MM.1S (cell line): ENCODE results near the gene TEAD4.

Experiments
- DNase-seq: peaks from one replicate; pipeline ENCODE4 v3.0.0-alpha.2; 2015
- H2AFZ ChIP-seq: fragments of 300-600 bp; sonication (generic); 2 replicates; pipeline ENCODE4 v1.6.0; 2016; ENCODE audit warnings: antibody characterized with exemption, low read length
- H3F3A ChIP-seq: fragments of 300-600 bp; sonication (generic); 2 replicates; pipeline ENCODE4 v1.6.1; 2016; ENCODE audit warnings: mild to moderate bottlenecking, antibody characterized with exemption, low read length, moderate library complexity, mixed read lengths; ENCODE audit not compliant: insufficient read depth
- H3K27ac ChIP-seq: fragments of 300-600 bp; sonication (generic); 2 replicates; pipeline ENCODE4 v1.5.1; 2016; ENCODE audit warnings: mild to moderate bottlenecking, low read length
- H3K27me3 ChIP-seq: fragments of 300-600 bp; sonication (generic); replicated peaks from 2 replicates; pipeline ENCODE4 v1.6.0; 2016; ENCODE audit warnings: low read length; ENCODE audit not compliant: insufficient read depth
- H3K36me3 ChIP-seq: fragments of 300-600 bp; sonication (generic); replicated peaks from 2 replicates; pipeline ENCODE4 v1.6.1; 2016; ENCODE audit warnings: mild to moderate bottlenecking, low read length, mixed read lengths; ENCODE audit not compliant: insufficient read depth
- H3K4me1 ChIP-seq: fragments of 300-600 bp; sonication (generic); 2 replicates; pipeline ENCODE4 v1.6.1; 2016; ENCODE audit warnings: low read length, mixed read lengths
- H3K4me2 ChIP-seq: fragments of 300-600 bp; sonication (generic); 2 replicates; pipeline ENCODE4 v1.6.0; 2016; ENCODE audit warnings: low read depth, low read length
- H3K4me3 ChIP-seq: fragments of 300-600 bp; sonication (generic); 2 replicates; pipeline ENCODE4 v1.5.1; 2016; ENCODE audit warnings: low read length, mixed read lengths
- H3K79me2 ChIP-seq: fragments of 300-600 bp; sonication (generic); 2 replicates; pipeline ENCODE4 v1.6.1; 2016; ENCODE audit warnings: mixed run types, low read length, mixed read lengths
- H3K9ac ChIP-seq: fragments of 300-600 bp; sonication (generic); 2 replicates; pipeline ENCODE4 v1.6.1; 2016; ENCODE audit warnings: low read length, mixed read lengths
- H3K9me2 ChIP-seq: fragments of 300-600 bp; sonication (generic); replicated peaks from 2 replicates; pipeline ENCODE4 v1.6.1; 2016; ENCODE audit warnings: mild to moderate bottlenecking, low read length, mixed read lengths; ENCODE audit not compliant: insufficient read depth
- H3K9me3 ChIP-seq: fragments of 300-600 bp; sonication (generic); replicated peaks from 2 replicates; pipeline ENCODE4 v1.6.1; 2016; ENCODE audit warnings: mild to moderate bottlenecking, low read length, mixed read lengths; ENCODE audit not compliant: insufficient read depth
- H4K20me1 ChIP-seq: fragments of 300-600 bp; sonication (generic); 2 replicates; pipeline ENCODE4 v1.6.1; 2016; ENCODE audit warnings: mild to moderate bottlenecking, low read length, moderate library complexity, mixed read lengths; ENCODE audit not compliant: insufficient read depth
- EZH2 ChIP-seq: fragments of 300-600 bp; sonication (generic); optimal IDR thresholded peaks from 2 replicates; pipeline ENCODE3; 2017; ENCODE audit warnings: low read depth, mild to moderate bottlenecking, antibody characterized with exemption, low read length, mixed read lengths
- EZH2phosphoT487 ChIP-seq: fragments of 300-600 bp; sonication (generic); IDR thresholded peaks from 2 replicates; pipeline ENCODE4 v1.6.1; 2018; ENCODE audit warnings: antibody characterized with exemption, low read length
- TF ChIP-seq, protein P1 (sequence below): fragments of 300-600 bp; sonication (generic); IDR thresholded peaks from 2 replicates; pipeline ENCODE4 v1.5.1; 2016; ENCODE audit warnings: antibody characterized with exemption, low read length, mixed read lengths

TEAD4 gene

DNA sequence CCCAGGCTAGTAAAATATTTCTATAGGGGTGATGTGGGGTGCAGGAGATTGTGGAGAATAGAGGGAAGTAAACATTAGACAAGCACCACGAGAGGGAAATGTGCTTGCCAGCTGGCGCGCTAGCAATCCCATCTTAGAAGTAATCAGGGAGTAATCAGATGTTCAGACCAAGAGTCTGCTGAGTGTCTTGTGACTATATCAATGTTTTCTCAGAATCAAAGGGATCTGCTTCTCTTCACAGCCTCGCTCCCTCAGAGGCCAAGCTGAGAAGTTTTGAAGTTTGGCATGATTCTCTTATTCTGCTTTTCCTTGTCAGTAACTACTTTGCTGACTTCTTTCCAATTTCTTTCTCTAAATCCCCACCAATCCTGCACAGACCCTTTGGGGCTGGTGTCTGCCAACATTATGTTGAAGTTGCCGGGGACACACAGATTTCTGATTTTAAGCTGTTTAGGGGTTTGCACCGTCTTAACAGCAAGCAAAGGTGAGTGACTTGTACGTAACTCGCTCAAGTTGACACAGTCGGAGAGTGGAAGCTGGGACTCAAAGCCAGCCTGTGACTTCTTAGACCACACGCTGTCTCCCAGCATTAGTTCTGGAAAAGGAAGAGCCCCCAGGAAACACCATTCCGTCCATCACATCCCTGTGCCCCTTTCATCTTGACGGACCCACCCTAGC, 96.0 kb downstream of the TEAD4 start:
- Histone ChIP-seq H3K4me3 (no peak overlapping the region), H2AFZ (no peak overlapping the region), H3K9me3 (no peaks in the 10 kb centered on the region), H3K4me1 (no peaks in the 10 kb centered on the region), H3K9me2 (no peaks in the 10 kb centered on the region), H3K27me3 (peaks cover 16% of the 10 kb centered on the region), H3K27ac (no peak overlapping the region), H4K20me1 (no peaks in the 10 kb centered on the region), H3F3A (no peaks in the 10 kb centered on the region), H3K36me3 (no peaks in the 10 kb centered on the region), H3K9ac (no peak overlapping the region), H3K4me2 (no peak overlapping the region), H3K79me2 (no peaks in the 10 kb centered on the region)
- no peak for TF ChIP-seq EZH2
- TF ChIP-seq EZH2phosphoT487, result no peak
- TF ChIP-seq, protein P1, sequence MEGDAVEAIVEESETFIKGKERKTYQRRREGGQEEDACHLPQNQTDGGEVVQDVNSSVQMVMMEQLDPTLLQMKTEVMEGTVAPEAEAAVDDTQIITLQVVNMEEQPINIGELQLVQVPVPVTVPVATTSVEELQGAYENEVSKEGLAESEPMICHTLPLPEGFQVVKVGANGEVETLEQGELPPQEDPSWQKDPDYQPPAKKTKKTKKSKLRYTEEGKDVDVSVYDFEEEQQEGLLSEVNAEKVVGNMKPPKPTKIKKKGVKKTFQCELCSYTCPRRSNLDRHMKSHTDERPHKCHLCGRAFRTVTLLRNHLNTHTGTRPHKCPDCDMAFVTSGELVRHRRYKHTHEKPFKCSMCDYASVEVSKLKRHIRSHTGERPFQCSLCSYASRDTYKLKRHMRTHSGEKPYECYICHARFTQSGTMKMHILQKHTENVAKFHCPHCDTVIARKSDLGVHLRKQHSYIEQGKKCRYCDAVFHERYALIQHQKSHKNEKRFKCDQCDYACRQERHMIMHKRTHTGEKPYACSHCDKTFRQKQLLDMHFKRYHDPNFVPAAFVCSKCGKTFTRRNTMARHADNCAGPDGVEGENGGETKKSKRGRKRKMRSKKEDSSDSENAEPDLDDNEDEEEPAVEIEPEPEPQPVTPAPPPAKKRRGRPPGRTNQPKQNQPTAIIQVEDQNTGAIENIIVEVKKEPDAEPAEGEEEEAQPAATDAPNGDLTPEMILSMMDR, result no peak
- no peak for DNase-seq

DNA sequence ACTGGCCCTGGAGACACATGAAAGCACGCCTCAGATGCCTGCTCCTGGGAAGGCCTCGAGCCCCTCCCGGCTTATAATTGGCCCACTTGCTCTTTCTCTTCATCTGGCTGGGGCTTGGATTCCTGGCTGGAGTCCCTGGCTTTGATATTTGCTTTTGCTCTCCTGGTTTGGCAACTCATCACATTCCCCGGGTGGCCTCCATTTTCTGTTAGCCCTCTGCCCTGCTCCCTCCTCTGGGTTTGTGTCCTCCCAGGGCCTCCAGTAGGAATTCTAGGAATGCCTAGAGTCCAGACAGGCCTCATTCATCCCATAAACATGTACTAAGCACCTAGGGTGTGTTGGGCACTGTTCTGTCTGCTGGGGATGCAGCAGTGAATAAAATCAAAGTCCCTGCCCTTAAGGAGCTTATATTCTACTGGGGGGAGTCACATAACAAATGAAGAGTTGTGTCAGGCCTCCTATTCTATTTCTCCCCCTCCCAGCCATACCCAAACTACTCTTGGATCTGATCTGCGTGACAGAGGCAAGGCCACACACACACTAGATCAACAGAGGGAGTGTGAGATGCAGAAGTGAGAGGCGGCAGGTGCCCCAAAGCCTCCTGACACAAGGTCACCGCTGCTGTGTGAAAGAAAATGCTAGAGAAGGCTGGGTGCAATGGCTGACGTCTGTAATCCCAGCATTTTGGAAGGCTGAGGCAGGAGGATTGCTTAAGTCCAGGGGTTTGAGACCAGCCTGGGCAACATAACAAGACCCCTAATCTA, 96.7 kb downstream of the TEAD4 start:
- no peaks in the 10 kb centered on the region for H3F3A ChIP-seq
- TF ChIP-seq, protein P1, result no peak
- TF ChIP-seq EZH2phosphoT487, result no peak
- TF ChIP-seq EZH2, result no peak
- H3K4me2 ChIP-seq, result no peak overlapping the region
- no peak overlapping the region for H2AFZ ChIP-seq
- no peaks in the 10 kb centered on the region for H4K20me1 ChIP-seq
- H3K9ac ChIP-seq, result no peak overlapping the region
- H3K79me2 ChIP-seq, result no peaks in the 10 kb centered on the region
- no peak overlapping the region for H3K4me3 ChIP-seq
- H3K9me3 ChIP-seq, result no peaks in the 10 kb centered on the region
- no peak for DNase-seq
- H3K27ac ChIP-seq, result no peak overlapping the region
- no peaks in the 10 kb centered on the region for H3K9me2 ChIP-seq
- peaks cover 20% of the 10 kb centered on the region for H3K27me3 ChIP-seq
- H3K4me1 ChIP-seq, result no peaks in the 10 kb centered on the region
- no peaks in the 10 kb centered on the region for H3K36me3 ChIP-seq

DNA sequence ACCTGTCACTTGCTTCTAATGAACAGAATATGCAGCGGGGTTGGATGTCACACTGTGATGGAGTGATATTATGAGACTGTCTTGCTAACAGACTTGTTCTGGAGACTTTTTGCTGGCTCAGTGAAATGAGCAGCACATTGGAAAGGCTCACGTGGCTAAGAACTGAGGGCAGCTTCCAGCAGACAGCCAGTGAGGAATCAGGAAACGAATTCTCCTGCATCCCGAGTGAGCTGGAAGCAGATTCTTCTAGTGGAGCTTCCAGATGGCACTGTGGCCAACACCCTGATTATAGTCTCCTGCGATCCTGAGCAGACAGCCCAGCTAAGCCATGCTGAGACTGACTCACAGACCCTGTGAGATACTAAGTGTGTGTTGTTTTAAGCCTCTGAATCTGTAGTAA, 101.9 kb downstream of the TEAD4 start:
- TF ChIP-seq EZH2 (no peak), EZH2phosphoT487 (no peak)
- TF ChIP-seq, protein P1, result no peak
- no peak for DNase-seq
- Histone ChIP-seq H3K27ac (no peak overlapping the region), H3K9me2 (no peaks in the 10 kb centered on the region), H3K4me3 (no peak overlapping the region), H3K27me3 (peaks cover 21% of the 10 kb centered on the region), H3K4me2 (no peak overlapping the region), H3K79me2 (no peaks in the 10 kb centered on the region), H2AFZ (no peak overlapping the region), H3K4me1 (no peaks in the 10 kb centered on the region), H3K9ac (no peak overlapping the region), H3F3A (no peaks in the 10 kb centered on the region), H3K36me3 (no peaks in the 10 kb centered on the region), H4K20me1 (no peaks in the 10 kb centered on the region), H3K9me3 (no peaks in the 10 kb centered on the region)
